Prostate gland (tissue), 2 donors: ENCODE data around the gene UBE2D2. TPM values are rescaled to one million over a fixed set of nuclear protein-coding genes. Genes with fewer than 3 reads are reported as not detected.

Experiments used
- DNase-seq: peaks from one replicate; pipeline ENCODE4 v3.0.0-alpha.2; 2019; ENCODE audit warnings: low spot score
- H3K27ac ChIP-seq, 2 donors: fragments of 200-600 bp; sonication (generic); 2 replicates each; pipeline ENCODE4 v1.5.1; 2017 to 2019
- H3K27me3 ChIP-seq: fragments of 200-600 bp; sonication (generic); replicated peaks from 2 replicates; pipeline ENCODE4 v1.5.1; 2019; ENCODE audit not compliant: insufficient read depth
- H3K36me3 ChIP-seq, 2 donors: fragments of 200-600 bp; sonication (generic); 1 replicate in 1 of 2; 2 replicates in 1 of 2; pipeline versions ENCODE4 v1.5.1 to v1.8.1; 2017 to 2019
- H3K4me1 ChIP-seq: fragments of 200-600 bp; sonication (generic); replicated peaks from 2 replicates; pipeline ENCODE4 v1.5.1; 2019
- H3K4me3 ChIP-seq, 2 donors: fragments of 200-600 bp; sonication (generic); 2 replicates each; pipeline ENCODE4 v1.5.1; 2017 to 2019
- H3K9me3 ChIP-seq: fragments of 200-600 bp; sonication (generic); 2 replicates; pipeline ENCODE4 v1.5.1; 2017
- POLR2A ChIP-seq: fragments of 450-650 bp; IDR thresholded peaks from one replicate; pipeline ENCODE4 v1.6.1; 2016; ENCODE audit warnings: antibody characterized with exemption, mild to moderate bottlenecking
- POLR2AphosphoS5 ChIP-seq: sonication (generic); formaldehyde crosslinking; IDR thresholded peaks from one replicate; pipeline ENCODE4 v1.6.1; 2017; ENCODE audit warnings: antibody characterized with exemption
- WGBS: methylation state at CpG from one replicate; pipeline ENCODE4 v1.1.5; 2018; 5-methylcytosine and 5-hydroxymethylcytosine counted together
- intact Hi-C: fragments of 100-400 bp; cut with DNase I; formaldehyde crosslinking; loops from one replicate; pipeline ENCODE4 v1.14.2; 2022
- small RNA-seq, 2 donors: library from RNA; depleted of rRNA; stranded (forward); fragments of <200 nt; gene quantifications; one replicate each; pipeline ENCODE3, GENCODE V24; 2016
- total RNA-seq, 2 donors: library from RNA; depleted of rRNA; stranded (reverse); fragments of >200 nt; gene quantifications; one replicate each; pipeline ENCODE4 v1.1.0, GENCODE V29; 2016
- TF ChIP-seq, protein P1 (sequence below), 4 experiments: fragments of 200-600 bp in 2 of 4; fragments of 450-650 bp in 2 of 4; sonication (generic) in 2 of 4; IDR thresholded peaks; 1 replicate in 3 of 4; 2 replicates in 1 of 4; pipeline ENCODE4 v1.5.1; 2016 to 2019; ENCODE audit warnings: antibody characterized with exemption in 4 of 4, mild to moderate bottlenecking in 2 of 4, moderate library complexity in 2 of 4

Gene UBE2D2
- total RNA-seq, 2 donors from 2014 or later = 90.3 to 96.3 TPM

- 44% methylated on average over 28 of the region's 29 CpGs for WGBS
- Histone ChIP-seq H3K9me3 (no peaks in the 10 kb centered on the region), H3K4me3 (no peak overlapping the region), H3K27me3 (no peaks in the 10 kb centered on the region), H3K36me3 (no peaks in the 10 kb centered on the region), H3K27ac (peak overlapping the region in 1 of 2 donors; percentile 30), H3K4me1 (no peaks in the 10 kb centered on the region)
- intact Hi-C loops = no loop called here
- TF ChIP-seq, protein P1, sequence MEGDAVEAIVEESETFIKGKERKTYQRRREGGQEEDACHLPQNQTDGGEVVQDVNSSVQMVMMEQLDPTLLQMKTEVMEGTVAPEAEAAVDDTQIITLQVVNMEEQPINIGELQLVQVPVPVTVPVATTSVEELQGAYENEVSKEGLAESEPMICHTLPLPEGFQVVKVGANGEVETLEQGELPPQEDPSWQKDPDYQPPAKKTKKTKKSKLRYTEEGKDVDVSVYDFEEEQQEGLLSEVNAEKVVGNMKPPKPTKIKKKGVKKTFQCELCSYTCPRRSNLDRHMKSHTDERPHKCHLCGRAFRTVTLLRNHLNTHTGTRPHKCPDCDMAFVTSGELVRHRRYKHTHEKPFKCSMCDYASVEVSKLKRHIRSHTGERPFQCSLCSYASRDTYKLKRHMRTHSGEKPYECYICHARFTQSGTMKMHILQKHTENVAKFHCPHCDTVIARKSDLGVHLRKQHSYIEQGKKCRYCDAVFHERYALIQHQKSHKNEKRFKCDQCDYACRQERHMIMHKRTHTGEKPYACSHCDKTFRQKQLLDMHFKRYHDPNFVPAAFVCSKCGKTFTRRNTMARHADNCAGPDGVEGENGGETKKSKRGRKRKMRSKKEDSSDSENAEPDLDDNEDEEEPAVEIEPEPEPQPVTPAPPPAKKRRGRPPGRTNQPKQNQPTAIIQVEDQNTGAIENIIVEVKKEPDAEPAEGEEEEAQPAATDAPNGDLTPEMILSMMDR (IDR thresholded peaks at IDR 0.05) = no peak
- TF ChIP-seq POLR2AphosphoS5 (no peak), POLR2A (no peak)
- no peak for DNase-seq
These were observed 116.0 kb downstream of the UBE2D2 start for GRCh38 chr5:139676951-139677735.

Small RNA genes within 50 kb of the gene (small RNA-seq; reads per million reads assigned to genes)
- gene RF00019 = 0 reads per million in 2 donors

Other genes with a start within 250 kb of the UBE2D2 start
- 100 to 1,000 TPM; 105 to 119 TPM for gene PAIP2, start 219.5 kb upstream of the UBE2D2 start, total RNA-seq
- 10 to 100 TPM; 11.5 to 26.3 TPM for gene SLC23A1, start 178.0 kb upstream of the UBE2D2 start, total RNA-seq
- gene MZB1, start 171.4 kb upstream of the UBE2D2 start, total RNA-seq = 1 to 10 TPM; 2.7 to 4.3 TPM
- 1 to 10 TPM; 2.4 TPM for gene PROB1, start 166.2 kb upstream of the UBE2D2 start, total RNA-seq
- gene SPATA24, start 157.2 kb upstream of the UBE2D2 start, total RNA-seq = 10 to 100 TPM in 1 of 2 donors, 1 to 10 TPM in 1; 4.4 to 27.3 TPM
- gene DNAJC18, start 121.8 kb upstream of the UBE2D2 start, total RNA-seq = 10 to 100 TPM in 1 of 2 donors, 1 to 10 TPM in 1; 7.3 to 11.5 TPM
- gene ECSCR, start 98.6 kb upstream of the UBE2D2 start, total RNA-seq = 1 to 10 TPM; 5.3 to 6.7 TPM
- gene SMIM33, start 90.3 kb upstream of the UBE2D2 start, total RNA-seq = not detected
- gene STING1, start 78.6 kb upstream of the UBE2D2 start, total RNA-seq = 10 to 100 TPM; 33.8 to 59.1 TPM
- 10 to 100 TPM; 47.4 to 47.7 TPM for gene CXXC5, start 87.0 kb downstream of the UBE2D2 start, total RNA-seq
- gene PSD2, start 234.5 kb downstream of the UBE2D2 start, total RNA-seq = under 1 TPM; 0.46 to 0.74 TPM